HG03457 (cell line): ENCODE measurements around the gene FIBIN.
"Not testable (repeated sequence)": the region's sequence is repeated elsewhere in the genome, so short reads cannot be mapped to it uniquely, and the experiment has no call there.

Experiments
- ATAC-seq: cut with Tn5 transposase; IDR thresholded peaks from one replicate; pipeline ENCODE4 v1.9.1; 2021; ENCODE audit warnings: moderate number of reproducible peaks; ENCODE audit not compliant: unreplicated experiment

Gene FIBIN

DNA sequence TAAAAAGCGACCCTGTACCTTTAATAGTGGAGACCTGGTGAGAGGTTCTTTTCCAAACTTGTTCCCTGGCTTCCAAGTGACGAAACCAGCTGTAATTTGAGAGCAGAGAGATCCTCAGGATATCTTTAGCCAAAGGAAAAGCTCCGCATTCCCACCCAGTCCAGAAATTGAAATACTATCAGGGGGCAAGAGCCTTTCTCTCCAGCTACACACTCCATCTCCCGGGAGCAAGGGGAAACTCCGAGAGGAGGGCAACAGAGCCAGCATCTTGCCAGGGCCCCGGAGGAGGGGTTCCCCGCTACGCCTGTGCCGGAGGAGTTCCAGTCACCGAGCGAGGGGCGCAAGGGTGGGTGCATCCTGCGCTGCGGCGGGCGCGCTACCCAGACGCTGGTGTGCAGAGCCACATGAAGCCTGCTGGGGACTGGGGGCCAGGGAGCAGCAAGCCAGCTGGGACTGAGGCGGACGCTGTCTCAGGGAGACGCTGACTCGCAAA lies at the start of gene FIBIN:
TSS of gene FIBIN (plus strand) at position 148 of the 493 bp plus-strand sequence. CDS start 415 bp downstream, outside the sequence.
- no peak for ATAC-seq

- no peak for ATAC-seq
Measured at GRCh38 chr11:26944866-26945664, 48.8 kb upstream of the FIBIN start.

- ATAC-seq, result no peak
Measured at GRCh38 chr11:26946257-26946716, 47.6 kb upstream of the FIBIN start.

DNA sequence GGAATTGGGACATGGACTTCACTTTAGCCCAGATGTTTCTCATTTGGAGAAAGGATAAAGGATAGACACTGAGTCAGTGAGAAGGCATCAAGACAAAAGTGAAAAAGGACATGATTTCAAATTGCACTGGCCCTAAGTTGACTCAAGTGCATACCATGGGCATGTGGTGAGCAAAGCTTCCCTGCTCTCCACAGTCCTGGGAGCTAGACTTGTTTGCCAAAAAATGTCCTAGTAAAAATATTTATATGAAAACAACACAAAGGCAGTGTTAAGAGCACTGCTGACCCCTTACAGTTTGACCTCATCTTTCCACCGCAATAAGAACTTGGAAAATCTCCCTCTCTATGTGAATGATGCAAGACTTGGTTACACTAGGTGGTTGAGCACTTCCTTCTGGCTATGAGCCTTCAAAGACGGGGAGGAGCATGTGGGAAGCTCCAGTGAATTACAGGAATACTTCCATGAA lies 46.5 kb upstream of the FIBIN start:
- ATAC-seq, result no peak

GRCh38 chr11:26947904-26948639 lies 45.8 kb upstream of the FIBIN start:
- ATAC-seq, result no peak

DNA sequence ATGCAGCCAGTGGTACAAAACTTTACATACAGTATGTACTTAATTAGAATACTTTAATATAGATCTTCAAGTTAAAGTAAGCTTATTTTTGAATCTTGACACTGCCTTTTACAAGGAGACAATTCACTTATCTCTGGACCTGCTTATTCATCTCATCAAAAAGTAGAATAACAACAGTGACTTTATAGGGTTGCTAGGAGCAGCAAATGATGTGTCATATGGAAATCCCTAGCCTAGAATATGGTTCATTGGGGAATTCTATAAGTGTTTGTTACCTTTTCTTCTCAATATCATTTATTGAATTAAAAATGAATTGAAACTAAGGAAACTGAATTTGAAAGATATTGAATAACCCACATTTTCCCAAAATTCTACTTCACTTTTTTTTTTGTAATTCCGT lies 45.0 kb upstream of the FIBIN start:
- ATAC-seq, result no peak

- ATAC-seq, result no peak
Measured at GRCh38 chr11:26949846-26950245, 44.1 kb upstream of the FIBIN start.

- no peak for ATAC-seq
Measured at GRCh38 chr11:26950260-26950719, 43.6 kb upstream of the FIBIN start.

GRCh38 chr11:26951809-26952515 lies 42.0 kb upstream of the FIBIN start:
- ATAC-seq, result no peak

DNA sequence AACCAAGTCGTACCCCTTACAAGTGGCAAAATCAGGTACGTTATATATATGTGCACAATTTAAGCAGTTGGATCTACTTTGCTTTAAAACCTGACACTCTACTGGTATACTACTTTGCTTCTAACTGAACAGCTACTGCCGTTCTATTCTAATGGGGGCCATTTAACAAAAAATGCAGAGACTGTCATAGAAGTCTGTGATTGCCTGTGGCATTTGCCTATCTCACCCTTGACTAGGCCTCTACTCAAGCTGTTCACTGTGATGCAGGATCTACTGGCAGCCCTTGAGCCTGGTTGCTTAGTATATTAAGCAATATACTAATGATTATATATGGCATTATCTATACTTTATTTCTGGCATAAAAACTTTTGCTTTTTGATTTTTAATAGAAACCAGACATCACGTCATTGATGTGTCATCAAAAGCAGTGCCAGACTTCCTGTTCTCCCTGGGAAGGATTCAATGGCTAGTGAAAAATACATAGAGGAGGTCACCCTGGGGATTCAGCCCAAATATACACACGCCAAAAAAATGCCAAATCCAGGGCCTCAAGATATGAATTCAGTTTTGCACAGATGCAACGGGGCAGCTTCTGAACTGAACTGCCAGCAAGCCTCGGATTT lies 40.0 kb upstream of the FIBIN start:
- ATAC-seq, result no peak

- no peak for ATAC-seq
Measured at GRCh38 chr11:26958005-26958701, 35.8 kb upstream of the FIBIN start.

GRCh38 chr11:26958702-26959049 lies 35.2 kb upstream of the FIBIN start:
- no peak for ATAC-seq

DNA sequence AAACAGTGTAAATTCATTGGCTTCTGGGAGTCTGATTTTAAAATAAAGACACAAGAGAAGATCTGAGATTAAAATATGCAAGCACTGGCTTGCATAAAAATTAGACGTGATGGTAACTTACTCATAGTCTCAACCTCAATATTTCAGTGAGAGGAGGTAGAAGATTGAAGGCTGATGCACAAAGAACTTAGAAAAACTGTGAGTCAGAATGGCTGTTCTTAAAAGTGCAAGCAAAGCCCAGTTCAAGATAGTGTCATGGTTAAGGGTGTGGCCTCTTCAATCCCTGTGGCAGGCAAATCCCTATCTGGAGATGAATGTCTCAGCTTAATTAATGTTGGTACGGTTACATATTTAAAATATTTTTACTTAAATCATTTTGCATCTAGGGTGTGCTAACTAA lies 33.6 kb upstream of the FIBIN start:
- no peak for ATAC-seq

- ATAC-seq, result no peak
Measured at GRCh38 chr11:26963764-26964163, 30.1 kb upstream of the FIBIN start.

DNA sequence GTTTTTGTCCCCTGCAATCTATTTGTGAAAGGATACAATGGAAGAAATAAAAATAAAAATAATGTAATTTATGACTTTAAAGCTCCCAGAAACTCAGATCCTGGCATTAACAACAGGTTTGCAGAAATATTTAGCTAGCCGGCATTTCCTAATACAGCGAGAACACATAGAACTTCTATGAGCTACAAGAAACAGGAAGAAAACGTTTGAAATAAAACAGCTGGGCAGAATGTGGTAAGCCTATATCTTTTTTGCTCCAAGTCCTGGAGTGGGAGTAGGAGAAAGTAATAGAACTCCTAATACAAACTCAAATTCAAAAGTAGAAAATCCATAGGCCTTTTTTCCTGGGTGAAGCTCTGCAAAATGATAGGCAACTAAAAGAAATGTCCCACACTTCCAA lies 29.6 kb upstream of the FIBIN start:
- ATAC-seq, result no peak

- not testable (repeated sequence) for ATAC-seq
Measured at GRCh38 chr11:26964847-26965485, 28.9 kb upstream of the FIBIN start.

DNA sequence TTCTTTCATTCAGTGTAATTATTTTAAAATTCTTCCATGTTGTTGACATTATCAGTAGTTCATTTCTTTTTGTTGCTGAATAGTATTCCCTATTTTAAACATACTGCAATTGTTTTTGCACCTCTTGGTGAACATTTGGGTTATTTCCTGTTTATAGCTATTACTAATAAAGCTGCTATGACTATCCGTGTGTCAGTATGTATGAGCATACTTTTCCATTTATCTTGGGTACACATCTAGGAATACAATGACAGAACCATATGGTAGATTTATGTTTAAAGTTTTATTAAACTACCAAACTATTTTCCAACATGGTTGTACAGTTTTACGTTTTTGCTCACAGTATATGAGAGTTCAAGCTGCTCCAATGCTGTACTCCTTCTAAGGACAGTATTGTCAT lies 22.0 kb upstream of the FIBIN start:
- ATAC-seq, result no peak

DNA sequence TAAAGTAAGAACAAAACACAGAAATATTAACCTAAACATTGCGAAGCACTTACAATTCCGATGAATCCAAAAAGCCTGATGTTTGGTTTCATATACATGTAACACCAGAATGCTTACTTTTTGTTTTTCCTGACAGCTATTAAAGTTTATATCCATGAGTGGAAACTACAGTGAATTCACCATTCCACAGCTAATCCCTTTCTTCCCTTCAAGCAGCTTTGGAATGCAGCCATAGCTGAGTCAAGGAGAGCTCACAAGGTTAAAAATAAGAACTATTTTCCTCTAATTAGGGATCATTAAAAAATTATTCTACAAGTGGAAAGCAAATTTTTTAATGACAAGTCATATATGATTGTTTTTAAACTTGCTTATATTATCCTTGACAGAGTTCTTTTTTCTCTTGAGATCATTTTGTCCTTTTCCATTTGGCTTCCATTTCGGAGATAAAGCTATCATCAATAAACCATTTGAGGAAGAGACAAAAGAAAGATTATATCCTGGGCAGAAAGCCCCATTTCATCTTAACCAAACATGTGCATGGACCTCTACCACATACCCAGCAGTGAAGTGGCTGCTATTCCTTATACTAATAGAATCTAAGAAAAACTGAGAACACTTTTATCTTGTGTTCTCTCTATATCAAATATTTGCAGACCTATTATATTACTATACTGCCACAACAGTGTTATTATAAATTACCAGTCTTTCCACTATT lies 19.7 kb upstream of the FIBIN start:
- no peak for ATAC-seq

GRCh38 chr11:26974996-26975395 lies 18.9 kb upstream of the FIBIN start:
- ATAC-seq, result no peak
